ELF-1 (cell line): ENCODE data around the gene RLF.

Source experiments
- DNase-seq: peaks from one replicate; pipeline ENCODE4 v3.0.0-alpha.2; 2016; ENCODE audit warnings: low read depth, low spot score

Gene RLF, protein sequence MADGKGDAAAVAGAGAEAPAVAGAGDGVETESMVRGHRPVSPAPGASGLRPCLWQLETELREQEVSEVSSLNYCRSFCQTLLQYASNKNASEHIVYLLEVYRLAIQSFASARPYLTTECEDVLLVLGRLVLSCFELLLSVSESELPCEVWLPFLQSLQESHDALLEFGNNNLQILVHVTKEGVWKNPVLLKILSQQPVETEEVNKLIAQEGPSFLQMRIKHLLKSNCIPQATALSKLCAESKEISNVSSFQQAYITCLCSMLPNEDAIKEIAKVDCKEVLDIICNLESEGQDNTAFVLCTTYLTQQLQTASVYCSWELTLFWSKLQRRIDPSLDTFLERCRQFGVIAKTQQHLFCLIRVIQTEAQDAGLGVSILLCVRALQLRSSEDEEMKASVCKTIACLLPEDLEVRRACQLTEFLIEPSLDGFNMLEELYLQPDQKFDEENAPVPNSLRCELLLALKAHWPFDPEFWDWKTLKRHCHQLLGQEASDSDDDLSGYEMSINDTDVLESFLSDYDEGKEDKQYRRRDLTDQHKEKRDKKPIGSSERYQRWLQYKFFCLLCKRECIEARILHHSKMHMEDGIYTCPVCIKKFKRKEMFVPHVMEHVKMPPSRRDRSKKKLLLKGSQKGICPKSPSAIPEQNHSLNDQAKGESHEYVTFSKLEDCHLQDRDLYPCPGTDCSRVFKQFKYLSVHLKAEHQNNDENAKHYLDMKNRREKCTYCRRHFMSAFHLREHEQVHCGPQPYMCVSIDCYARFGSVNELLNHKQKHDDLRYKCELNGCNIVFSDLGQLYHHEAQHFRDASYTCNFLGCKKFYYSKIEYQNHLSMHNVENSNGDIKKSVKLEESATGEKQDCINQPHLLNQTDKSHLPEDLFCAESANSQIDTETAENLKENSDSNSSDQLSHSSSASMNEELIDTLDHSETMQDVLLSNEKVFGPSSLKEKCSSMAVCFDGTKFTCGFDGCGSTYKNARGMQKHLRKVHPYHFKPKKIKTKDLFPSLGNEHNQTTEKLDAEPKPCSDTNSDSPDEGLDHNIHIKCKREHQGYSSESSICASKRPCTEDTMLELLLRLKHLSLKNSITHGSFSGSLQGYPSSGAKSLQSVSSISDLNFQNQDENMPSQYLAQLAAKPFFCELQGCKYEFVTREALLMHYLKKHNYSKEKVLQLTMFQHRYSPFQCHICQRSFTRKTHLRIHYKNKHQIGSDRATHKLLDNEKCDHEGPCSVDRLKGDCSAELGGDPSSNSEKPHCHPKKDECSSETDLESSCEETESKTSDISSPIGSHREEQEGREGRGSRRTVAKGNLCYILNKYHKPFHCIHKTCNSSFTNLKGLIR (N-terminal part only)

GRCh38 chr1:40161125-40161887, at the start of gene RLF:
Gene RLF, plus strand, starts transcription at chr1:40161387. Its CDS starts 13 bp downstream, at chr1:40161400.
- DNase-seq, result peak; percentile 98

DNA sequence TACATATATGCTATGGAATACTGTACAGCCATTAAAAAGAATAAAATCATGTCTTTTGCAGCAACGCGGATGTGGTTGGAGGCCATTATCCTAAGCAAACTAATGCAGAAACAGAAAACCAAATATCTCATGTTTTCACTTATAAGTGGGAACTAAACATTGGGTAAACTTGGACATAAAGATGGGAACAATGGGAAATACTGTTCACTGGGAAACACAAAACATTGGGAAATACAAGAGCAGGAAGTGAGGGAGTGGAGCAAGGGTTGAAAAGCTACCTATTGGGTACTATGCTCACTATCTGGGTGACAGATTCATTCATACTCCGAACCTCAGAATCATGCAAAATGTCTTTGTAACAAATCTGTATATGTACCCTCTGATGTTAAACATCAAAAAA, 46.8 kb upstream of the RLF start:
- no peak for DNase-seq

- DNase-seq, result no peak
Observed at GRCh38 chr1:40120128-40120527, 41.1 kb upstream of the RLF start.

DNA sequence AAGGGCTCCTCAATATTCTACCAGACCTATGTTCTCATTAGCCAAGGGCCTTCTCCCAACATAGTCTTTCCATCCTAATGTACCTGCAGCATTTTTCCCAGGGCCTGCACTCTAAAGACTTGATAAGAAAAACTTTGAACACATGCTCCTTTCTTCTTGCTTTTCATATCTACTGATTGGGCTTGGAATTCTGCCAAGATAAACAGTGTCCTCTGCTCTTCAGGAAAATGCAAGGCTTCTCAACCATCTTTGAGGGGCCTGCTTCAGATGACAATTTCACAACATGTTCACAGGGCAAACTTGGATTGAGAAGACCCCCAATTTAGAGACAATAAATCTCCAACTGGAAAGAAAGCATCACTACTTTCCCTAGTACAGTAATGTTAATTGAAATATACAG, 38.3 kb upstream of the RLF start:
- DNase-seq, result no peak

DNA sequence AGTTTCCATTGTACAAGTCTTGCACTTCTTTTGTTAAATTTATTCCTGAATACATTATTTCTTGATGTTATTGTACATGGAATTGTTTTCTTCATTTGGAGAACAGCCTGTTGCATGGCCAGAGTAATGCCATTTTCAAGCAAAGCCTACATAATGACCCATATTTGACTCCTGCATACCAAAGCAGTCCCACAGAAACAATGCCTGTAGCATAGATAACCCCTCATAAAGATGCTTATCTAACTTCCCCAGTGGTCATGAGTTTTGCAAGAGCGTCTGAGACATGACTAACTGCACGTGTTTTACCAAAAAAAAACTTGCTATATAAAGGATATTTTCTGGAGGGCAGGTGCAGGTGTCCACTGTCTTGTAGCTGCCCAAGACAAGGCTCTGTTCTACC, 30.3 kb upstream of the RLF start:
- DNase-seq, result no peak

GRCh38 chr1:40132383-40133311, 28.5 kb upstream of the RLF start:
- DNase-seq, result peak; percentile 67

GRCh38 chr1:40133312-40133665, 27.9 kb upstream of the RLF start:
- DNase-seq, result no peak

DNA sequence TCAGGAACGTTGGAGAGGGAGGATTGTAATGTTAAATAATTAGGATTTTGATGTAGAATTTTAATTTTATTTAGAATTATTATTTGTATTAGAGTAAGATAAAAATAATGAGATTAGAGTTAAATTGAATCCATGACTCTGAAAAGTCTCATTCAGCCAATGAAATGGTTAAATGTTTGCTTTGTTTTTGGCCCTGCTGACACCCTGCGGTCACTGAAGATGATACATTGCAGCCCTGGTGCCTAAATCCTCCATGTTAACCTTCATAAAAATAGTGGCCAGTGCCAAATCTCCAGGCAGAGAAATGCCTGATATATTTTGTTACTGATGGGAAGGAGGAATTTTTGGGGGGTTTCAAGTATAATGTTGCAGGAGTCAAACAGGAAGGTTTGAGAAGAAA, 27.3 kb upstream of the RLF start:
- DNase-seq, result no peak

DNA sequence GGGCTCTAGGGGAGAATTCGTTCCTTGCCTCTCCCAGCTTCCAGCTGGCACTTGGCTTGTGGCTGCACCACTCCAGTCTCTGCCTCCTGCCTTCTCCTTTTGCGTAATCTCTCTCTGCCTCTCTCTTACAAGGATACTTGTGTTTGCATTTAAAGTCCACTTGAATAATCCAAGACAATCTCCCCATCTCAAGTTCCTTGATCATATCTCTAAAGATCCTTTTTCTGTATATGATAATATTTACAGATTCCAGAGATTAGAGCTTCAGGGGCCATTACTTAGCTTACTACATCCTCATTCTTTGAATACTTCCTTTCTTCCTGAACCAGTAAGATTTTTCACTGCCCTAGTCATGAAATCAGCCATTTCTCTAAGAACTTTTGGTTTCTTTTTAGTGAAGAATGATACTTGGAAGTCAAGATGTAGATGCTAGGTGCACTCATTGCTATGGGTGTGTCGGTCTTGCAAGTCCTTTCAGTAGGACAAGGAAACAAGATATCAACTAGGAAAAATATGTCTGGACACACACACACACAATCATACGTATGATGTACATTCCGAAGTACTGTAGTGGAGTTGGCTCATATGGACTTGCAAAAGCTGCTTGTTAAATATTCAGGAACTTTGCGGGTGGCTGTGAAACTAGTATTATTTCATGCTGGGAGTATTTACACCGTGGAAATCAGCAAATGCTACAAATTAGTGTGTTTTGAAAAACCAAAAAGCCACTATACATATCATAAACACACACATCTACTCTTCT, 20.8 kb upstream of the RLF start:
- DNase-seq, result no peak

DNA sequence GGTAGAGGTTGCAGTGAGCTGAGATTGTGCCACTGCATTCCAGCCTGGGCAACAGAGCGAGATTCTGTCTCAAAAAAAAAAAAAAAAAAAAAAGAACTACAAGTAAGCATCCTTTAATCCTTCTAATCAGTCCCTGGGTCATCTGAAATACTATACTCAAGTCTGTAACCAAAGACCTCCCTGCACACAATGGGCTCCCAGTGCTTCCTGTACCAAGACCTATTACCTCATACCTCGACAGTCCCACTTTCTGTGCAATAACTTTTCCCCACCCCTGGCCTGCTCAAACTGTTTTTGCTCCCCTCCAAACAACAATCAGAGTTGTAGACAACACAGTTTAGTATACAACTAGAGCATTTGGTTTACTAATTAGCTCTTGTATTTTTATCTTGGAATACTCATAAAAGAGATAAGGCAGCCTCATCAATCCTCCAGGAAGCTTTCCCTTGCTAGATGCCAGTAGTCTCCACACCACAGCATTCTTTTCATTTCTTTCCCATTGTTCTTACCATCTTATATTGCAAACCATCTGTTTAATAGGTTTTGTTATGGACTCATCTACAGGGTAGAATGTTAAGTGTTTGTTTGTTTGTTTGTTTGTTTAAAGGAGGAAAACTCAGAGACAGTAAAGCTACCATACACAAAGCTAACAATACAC, 19.2 kb upstream of the RLF start:
- DNase-seq, result no peak

- peak; percentile 84 for DNase-seq
Observed at GRCh38 chr1:40143891-40144575, 17.2 kb upstream of the RLF start.

DNA sequence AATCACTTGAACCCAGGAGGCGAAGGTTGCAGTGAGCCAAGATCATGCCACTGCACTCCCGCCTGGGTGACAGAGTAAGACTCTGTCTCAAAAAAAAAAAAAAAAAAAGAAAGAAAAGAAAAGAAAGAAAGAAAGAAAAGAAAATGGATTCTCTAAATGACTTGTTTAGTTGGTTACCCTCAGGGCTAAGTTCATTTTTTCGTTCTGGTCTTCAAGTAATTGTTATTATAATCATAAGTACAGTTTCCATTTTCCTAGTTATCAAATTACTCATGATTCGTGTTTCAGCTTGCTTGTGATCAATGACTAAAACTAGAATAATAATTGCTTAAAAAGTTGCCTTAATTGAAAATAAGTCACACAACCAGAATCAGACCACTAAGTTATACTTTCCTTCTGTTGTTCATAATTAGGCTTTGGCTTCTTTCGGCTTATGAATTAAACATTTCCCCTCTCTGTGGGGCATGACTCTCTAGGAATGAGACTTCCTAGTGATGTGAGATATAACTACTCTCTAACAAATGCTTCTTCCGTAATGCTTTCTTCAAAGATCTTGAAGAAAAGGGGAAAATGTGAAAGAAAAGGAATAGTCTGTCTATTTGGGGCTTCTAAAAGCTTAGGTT, 9.6 kb upstream of the RLF start:
- no peak for DNase-seq

- no peak for DNase-seq
Observed at GRCh38 chr1:40153073-40153770, 8.0 kb upstream of the RLF start.

- no peak for DNase-seq
Observed at GRCh38 chr1:40155135-40155534, 6.1 kb upstream of the RLF start.

- DNase-seq, result no peak
Observed at GRCh38 chr1:40155910-40156309, 5.3 kb upstream of the RLF start.

DNA sequence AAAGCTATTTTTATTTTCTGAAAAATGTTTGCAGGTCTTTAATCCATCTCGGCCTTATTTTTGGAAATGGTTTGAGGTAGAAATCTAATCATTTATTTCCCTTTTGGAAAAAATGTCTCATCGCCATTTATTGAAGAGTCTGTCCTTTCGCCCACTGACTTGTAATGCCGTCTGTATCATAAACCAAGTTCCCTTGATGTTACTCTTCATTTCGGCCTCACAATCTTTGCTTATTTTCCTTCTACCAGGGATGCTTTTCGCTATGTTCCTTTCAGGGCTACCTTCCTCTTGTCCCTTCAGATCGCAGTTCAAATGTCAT, 422 bp upstream of the RLF start:
- DNase-seq, result no peak

DNA sequence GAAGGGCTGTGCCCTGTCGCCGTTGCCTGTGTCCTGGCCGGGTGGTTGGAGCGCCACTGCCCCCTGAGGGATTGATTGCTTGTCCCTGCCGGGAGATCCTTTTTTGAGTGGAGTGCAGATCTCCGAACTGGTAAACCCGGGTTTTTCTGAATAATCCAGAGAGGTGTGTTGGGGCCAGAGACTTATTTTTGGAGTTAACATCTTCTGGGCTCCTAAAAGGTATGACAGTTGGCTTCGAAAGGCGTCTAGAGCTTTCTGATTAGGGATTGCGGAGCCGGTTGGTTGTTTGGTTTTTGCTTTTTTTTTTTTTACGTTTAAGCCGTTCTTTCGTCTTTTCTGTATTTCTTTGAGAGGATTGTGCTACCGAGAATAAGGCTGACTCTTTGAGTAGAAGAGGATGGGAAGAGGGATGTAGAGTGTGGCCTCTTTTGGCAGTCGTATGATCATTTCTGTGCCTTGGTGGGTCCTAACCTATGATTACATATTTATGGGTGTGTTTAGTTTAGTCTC, 756 bp downstream of the RLF start:
- no peak for DNase-seq
